Gastrocnemius medialis (tissue), 4 donors: ENCODE data around the gene UGT1A9.

ENCODE experiments used
- CTCF ChIP-seq, 5 experiments: fragments of 450-650 bp in 3 of 5; fragments of 200-600 bp in 2 of 5; sonication (generic) in 2 of 5; IDR thresholded peaks in 4 of 5; conservative IDR thresholded peaks in 1 of 5; 1 replicate in 4 of 5; 2 replicates in 1 of 5; pipeline ENCODE4 v1.5.1; 2016 to 2019; ENCODE audit warnings: antibody characterized with exemption in 5 of 5, mild to moderate bottlenecking in 3 of 5, moderate library complexity in 3 of 5
- POLR2A ChIP-seq, 2 donors: fragments of 450-650 bp; IDR thresholded peaks; one replicate each; pipeline ENCODE4 v1.6.1; 2017; ENCODE audit warnings: antibody characterized with exemption in 2 of 2, mild to moderate bottlenecking in 2 of 2, moderate library complexity in 2 of 2

DNA sequence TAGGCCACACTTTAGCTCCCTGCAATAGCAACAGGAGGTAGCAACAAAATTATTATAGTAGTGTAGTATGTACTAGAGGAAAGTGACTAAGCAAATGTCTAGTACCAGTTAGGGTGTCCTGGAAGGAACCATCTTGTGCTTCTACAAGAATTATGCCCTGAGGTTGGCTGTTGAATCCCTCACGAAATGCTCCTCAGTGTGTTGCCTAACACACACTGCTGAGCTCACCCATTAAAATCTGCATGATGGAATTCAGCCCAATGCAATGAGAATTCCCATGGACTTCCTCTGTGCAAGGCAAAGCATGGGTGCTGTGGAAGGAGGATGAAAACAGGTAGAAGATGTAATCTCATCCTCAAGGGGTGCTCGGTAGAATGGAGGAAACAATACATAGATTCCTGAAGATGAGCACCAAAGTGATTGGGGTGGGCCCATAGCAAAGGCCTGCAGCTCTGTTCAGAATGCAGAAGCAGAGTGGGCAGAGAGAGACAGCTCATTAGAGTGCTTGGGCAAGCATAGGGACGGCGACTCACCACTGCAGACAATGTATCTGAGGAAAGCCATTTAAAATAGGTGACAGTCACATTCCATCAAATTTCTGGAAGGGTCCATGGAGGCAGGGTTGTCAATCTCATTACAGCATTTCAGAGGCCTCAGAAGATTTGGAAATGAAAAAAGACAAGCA is 8.8 kb downstream of the UGT1A9 start:
- no peak for TF ChIP-seq CTCF (IDR thresholded peaks at IDR 0.05 in 4 of 5, conservative IDR thresholded peaks at IDR 0.05 in 1 of 5)
- no peak for TF ChIP-seq POLR2A (IDR thresholded peaks at IDR 0.05)
